Measurements from ENCODE around the gene SYT1.

SYT1 gene

GRCh38 chr12:79344855-79345847 lies 480.6 kb downstream of the SYT1 start:
- in situ Hi-C loops (cut with HindIII; ENCODE audit: low pct_ligation_motif_present, low pct_unique_long_range_greater_than_20kb, low sequenced_read_pairs), result no loop called here
- DNase-seq, result peak; percentile 72

GRCh38 chr12:79347866-79348265 lies 483.3 kb downstream of the SYT1 start:
- in situ Hi-C loops (cut with HindIII; ENCODE audit: low pct_ligation_motif_present, low pct_unique_long_range_greater_than_20kb, low sequenced_read_pairs), result no loop called here
- no peak for DNase-seq

DNA sequence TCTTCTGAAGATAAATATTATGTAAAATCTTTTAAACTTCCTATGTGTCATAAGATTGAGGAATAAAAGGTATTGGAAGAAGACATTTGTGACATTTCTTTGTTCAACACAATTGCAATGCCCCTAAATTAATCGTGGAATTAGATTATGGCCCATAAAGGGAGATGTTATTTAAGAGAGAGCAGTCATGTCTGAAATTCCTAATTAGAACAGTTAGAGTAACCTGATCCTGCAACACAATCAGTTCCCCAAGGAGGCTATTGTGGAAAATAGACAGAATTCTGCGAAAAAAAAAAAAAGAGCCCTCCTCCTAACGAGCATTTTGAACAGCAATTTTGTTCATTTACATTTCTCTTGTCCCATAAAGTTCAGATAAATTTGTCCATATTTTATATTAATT lies 486.7 kb downstream of the SYT1 start:
- in situ Hi-C loops (cut with HindIII; ENCODE audit: low pct_ligation_motif_present, low pct_unique_long_range_greater_than_20kb, low sequenced_read_pairs), result no loop called here

DNA sequence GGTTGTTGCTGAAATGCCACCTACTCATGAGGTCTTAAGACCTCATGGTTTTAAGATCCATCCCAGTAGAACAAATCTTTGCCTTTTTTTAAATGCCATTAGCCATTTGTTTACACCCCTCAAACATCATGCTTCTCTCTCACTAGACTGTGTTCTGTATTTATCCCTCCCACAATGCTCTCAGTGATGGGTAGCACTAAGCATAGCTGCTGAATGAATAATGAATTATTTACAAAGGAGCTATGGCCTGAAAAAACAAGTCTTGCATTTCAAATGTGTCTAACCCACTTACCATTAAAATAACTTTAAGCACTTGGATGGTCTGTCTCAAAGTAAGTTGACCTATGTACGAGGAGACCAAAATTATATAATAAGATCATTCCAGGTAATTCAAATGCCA lies 491.6 kb downstream of the SYT1 start:
- in situ Hi-C loops (cut with HindIII; ENCODE audit: low pct_ligation_motif_present, low pct_unique_long_range_greater_than_20kb, low sequenced_read_pairs), result no loop called here
- no peak for DNase-seq

More for the DNA sequence above, 486.7 kb downstream of the SYT1 start:
- DNase-seq, result no peak

DNA sequence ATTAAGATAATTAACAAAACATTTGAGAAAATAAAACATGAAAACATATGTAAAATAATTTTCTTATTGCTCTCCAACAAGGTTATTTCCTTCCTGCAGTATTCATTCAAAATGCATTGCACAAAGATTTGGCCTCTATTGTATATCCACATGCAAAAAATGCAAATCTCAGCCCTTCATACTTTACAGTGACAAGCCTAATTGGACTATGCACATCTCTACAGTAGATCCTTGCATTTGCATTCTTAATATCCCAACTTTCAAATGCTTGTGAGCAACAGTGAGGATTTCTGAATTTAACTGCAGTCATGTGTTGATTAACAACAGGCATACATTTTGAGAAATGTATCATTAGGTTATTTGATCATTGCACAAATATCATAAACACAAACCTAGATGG lies 492.5 kb downstream of the SYT1 start:
- in situ Hi-C loops (cut with HindIII; ENCODE audit: low pct_ligation_motif_present, low pct_unique_long_range_greater_than_20kb, low sequenced_read_pairs), result no loop called here

DNA sequence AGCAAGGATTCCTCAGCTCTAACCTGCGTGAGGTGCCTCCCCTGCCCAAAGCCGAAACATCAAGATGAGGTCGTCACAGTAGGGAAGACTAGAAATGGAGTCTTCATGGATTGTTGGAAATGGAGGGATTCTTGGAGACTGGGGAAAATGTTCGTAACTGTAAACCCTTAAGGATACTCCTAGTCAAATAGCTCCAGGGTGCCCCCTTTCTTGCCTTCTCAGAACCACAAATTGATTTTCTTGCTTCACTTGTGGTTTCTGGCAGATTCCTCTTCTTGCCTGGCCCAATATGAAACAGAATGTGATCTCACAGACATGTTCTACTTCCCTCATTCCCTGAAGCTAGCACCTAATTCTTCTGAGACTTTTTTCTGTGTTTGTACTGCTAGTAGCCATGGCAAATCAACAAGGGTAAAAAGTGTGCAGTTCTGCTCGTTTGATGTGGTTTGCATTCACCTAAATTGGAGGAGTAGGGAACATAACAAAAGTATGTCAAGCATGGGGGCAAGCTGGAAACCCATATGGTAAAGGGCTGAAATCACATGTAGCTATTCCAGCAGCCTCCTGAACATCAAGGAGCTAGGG lies 494.2 kb downstream of the SYT1 start:
- no peak for DNase-seq
- in situ Hi-C loops (cut with HindIII; ENCODE audit: low pct_ligation_motif_present, low pct_unique_long_range_greater_than_20kb, low sequenced_read_pairs), result no loop called here

More for the DNA sequence above, 492.5 kb downstream of the SYT1 start:
- no peak for DNase-seq

DNA sequence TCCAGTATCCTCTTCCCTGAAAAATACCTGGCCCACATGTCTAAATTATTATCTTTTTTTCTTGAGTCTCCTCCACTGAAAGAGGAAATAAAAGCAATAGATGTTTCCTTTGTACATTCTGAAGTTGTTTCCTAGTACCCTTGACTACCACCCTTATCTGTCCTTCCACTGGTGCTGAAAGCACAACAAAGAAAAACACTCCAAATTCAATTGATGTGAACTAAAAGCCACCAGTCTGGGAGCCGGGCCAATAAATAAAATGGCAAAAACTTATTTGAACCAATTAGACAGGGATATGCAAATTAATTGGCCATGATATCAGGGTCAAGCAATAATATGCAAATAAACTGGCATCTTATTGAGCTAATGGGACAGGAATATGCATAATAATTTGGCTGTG lies 495.7 kb downstream of the SYT1 start:
- DNase-seq, result no peak
- in situ Hi-C loops (cut with HindIII; ENCODE audit: low pct_ligation_motif_present, low pct_unique_long_range_greater_than_20kb, low sequenced_read_pairs), result no loop called here

- DNase-seq, result no peak
- in situ Hi-C loops (cut with HindIII; ENCODE audit: low pct_ligation_motif_present, low pct_unique_long_range_greater_than_20kb, low sequenced_read_pairs), result no loop called here
Observed at GRCh38 chr12:79360936-79361335, 496.4 kb downstream of the SYT1 start.

- in situ Hi-C loops (cut with HindIII; ENCODE audit: low pct_ligation_motif_present, low pct_unique_long_range_greater_than_20kb, low sequenced_read_pairs), result no loop called here
- no peak for DNase-seq
Observed at GRCh38 chr12:79364197-79364596, 499.6 kb downstream of the SYT1 start.

DNA sequence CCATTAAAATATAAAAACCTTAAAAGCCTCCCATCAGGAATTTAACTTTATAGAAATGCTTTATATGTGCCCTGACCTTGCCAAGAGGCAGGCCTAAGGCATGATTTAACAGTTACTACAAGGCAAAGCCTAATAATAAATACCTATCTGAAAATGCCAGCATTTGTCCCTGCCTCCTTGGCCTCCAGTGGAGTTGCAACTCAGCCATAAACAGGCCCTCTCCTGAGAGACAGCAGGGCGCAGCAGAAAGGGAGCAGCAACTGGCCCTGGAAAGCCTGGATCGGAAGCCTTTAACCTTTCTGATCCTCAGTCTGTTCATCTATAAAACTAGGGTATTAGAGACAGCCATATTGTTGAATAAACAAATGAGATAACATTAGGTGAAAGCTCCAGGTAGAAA lies 501.8 kb downstream of the SYT1 start:
- in situ Hi-C loops (cut with HindIII; ENCODE audit: low pct_ligation_motif_present, low pct_unique_long_range_greater_than_20kb, low sequenced_read_pairs), result no loop called here
- no peak for DNase-seq

- DNase-seq, result no peak
- in situ Hi-C loops (cut with HindIII; ENCODE audit: low pct_ligation_motif_present, low pct_unique_long_range_greater_than_20kb, low sequenced_read_pairs), result no loop called here
Observed at GRCh38 chr12:79367032-79367589, 502.5 kb downstream of the SYT1 start.

DNA sequence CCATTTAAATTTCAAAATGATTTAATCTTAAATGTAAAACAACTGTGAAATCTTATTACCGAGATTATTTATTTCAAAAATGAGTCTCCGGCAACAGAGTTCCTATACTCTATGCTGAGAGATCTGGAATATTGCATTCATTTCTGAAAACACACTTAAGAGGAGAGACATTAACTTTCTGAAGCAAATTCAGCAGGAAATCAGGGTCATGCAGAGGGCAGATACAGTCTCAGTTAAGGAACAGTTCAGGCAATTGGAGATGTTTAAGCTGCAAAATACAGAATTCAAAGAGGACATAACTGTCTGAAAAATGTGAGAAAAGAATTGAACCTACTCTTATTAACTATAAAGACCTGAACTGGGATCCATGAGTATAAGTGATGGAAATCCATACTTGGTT lies 505.4 kb downstream of the SYT1 start:
- DNase-seq, result no peak
- in situ Hi-C loops (cut with HindIII; ENCODE audit: low pct_ligation_motif_present, low pct_unique_long_range_greater_than_20kb, low sequenced_read_pairs), result no loop called here

GRCh38 chr12:79371226-79371625 lies 506.7 kb downstream of the SYT1 start:
- DNase-seq, result no peak
- in situ Hi-C loops (cut with HindIII; ENCODE audit: low pct_ligation_motif_present, low pct_unique_long_range_greater_than_20kb, low sequenced_read_pairs), result no loop called here

- in situ Hi-C loops (cut with HindIII; ENCODE audit: low pct_ligation_motif_present, low pct_unique_long_range_greater_than_20kb, low sequenced_read_pairs), result no loop called here
- DNase-seq, result peak; percentile 58
Observed at GRCh38 chr12:79373896-79374499, 509.4 kb downstream of the SYT1 start.

DNA sequence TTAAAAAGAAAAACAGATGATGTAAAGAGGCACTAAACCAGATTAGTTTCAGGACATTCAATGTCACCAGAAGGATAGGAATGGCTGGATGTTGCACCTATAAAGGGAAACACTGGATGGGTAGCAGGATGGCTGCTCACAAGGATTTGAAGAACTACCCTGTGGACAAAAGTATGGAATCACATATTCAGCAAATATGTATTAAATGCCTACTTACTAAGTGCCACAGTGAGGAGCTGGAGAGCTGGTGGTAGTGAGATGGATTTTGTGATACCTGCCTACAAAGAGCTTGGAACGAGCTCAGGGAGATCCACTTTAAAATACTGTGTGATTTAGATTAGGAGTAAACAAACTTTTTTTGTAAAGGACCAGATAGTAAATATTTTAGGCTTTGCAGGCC lies 510.0 kb downstream of the SYT1 start:
- DNase-seq, result no peak
- in situ Hi-C loops (cut with HindIII; ENCODE audit: low pct_ligation_motif_present, low pct_unique_long_range_greater_than_20kb, low sequenced_read_pairs), result no loop called here

DNA sequence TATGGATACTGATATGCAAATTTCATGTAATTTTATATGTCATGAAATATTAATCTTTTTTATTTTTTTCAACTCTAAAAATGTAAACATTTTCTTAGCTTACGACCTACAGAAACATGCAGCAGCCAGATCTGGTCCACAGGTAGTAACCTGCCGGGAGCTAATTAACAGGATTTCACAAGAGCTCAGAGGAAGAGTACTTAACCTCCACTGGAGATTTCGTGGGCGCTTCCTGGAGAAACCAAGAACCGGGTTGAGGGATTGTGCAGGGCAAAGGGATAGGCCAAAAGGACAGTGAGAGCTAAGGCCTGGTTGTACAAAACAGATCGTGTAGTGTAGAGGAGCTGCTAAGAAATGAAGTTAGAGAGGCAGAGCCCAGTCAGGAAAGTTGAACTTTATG lies 510.5 kb downstream of the SYT1 start:
- in situ Hi-C loops (cut with HindIII; ENCODE audit: low pct_ligation_motif_present, low pct_unique_long_range_greater_than_20kb, low sequenced_read_pairs), result no loop called here
- no peak for DNase-seq

GRCh38 chr12:79378496-79378895 lies 513.9 kb downstream of the SYT1 start:
- in situ Hi-C loops (cut with HindIII; ENCODE audit: low pct_ligation_motif_present, low pct_unique_long_range_greater_than_20kb, low sequenced_read_pairs), result no loop called here

DNA sequence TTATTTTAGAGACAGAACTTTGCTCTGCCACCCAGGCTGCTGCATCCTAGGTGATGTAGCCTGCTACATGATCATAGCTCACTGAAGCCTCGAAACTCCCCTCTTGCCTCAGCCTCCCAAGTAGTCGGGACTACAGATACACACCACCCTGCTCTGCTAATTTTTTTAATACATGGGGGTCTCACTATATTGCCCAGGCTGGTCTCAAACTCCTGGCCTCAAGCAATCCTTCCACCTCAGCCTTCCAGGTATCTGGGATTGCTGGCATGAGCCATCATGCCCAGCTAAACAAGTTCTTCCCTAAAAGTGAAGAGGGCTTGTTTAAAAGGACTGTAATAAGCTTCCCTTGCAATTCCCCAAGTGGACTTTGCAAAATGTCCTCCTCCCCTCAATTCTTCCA lies 515.8 kb downstream of the SYT1 start:
- no peak for DNase-seq
- in situ Hi-C loops (cut with HindIII; ENCODE audit: low pct_ligation_motif_present, low pct_unique_long_range_greater_than_20kb, low sequenced_read_pairs), result no loop called here

More at GRCh38 chr12:79378496-79378895, 513.9 kb downstream of the SYT1 start:
- DNase-seq, result no peak
